NCI-H128 (cell line): ENCODE results near the gene AHSG.

Experiments used
- DNase-seq: peaks from one replicate; lab custom pipeline; 2025; ENCODE audit not compliant: unreplicated experiment; lab: John Stamatoyannopoulos, UW

AHSG gene

DNA sequence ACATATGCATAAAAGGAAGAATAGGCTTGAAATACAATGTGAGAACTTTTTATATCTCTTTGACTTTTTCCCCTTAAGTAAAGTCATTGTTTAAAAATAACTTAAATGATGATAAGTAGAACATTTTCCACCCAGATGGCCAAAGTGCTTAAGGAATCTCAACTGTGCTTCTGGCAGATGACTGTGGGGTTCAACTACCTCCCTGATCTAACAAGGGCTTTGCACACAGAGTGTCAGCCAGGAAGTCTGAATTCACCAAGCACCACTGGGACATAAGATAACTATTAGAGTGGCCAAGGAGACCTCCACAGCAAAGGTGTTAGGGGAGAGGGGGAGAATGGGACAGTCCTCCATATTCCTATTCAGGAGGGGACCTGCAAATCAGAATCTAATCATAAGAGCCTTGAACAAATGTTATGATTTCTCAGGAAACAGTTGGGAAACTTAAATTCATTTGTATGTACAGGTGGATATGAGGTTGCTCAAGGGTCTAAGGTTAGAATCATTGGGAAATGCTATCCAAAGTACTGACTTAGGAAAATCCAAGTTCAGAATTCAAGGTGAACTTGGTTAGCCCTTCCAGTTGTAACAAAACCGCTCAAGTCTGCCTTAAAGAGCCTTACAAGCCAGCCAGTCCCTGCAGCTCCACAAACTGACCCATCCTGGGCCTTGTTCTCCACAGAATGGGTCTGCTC, 27.1 kb downstream of the AHSG start, which contains the start of gene FETUB:
Gene FETUB, plus strand, starts transcription at position 622 of the 695 bp plus-strand sequence. Its CDS starts 62 bp downstream, at position 684.
- DNase-seq = no peak

GRCh38 chr3:186640473-186640818, 27.6 kb downstream of the AHSG start:
- DNase-seq = no peak

DNA sequence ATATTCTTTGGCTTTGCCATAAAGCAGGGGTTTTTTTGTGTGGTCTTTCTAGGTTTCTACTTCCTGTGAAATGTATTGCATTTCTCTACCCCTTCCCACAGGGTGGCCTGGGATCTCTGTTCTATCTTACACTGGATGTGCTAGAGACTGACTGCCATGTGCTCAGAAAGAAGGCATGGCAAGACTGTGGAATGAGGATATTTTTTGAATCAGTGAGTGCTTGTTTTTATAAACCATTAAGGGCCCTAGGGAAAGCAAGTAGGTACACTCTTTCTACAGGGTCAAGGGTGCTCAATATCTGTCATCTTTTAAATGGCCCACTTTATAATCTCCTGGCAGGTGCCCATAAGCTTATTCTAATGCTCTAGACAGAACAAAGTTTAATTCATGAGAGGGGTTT, 28.1 kb downstream of the AHSG start:
- no peak for DNase-seq

DNA sequence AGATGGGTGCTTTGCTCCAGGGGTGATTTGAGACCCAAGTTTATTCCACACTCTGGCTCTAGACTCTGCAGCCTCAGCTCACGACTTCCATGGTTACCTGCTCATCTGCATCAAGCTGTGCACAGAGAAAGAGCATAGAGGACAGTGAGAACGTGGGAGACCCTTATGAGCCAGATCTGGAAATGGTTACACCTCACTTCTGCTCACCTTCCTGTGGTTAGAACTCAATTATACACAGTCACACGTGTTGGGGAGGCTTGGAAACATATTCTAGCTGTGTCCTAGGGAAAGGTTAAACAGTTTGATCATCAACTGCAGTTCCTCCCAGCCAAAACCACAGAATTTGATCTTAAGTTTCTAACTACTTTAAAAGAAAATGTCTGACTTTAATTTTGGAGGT, 29.2 kb downstream of the AHSG start:
- no peak for DNase-seq

DNA sequence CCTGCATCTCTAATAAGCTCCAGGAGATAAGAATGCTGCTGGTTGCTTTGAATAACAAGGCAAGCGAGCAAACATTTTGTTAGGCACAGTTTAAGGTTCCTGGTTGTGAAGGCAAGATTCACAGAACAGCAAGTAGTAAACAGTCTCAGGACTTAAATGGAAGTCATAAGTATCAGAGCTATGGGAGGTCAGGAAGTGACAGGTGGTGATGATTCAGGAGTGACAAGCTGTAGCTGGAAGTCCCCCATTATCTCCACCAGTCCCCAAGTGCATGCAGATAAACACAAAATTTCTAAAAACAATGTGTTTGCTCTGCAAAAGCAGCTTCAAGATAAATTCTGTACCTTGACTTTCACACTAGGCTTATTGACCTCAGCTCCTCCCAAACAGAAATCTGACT, 30.6 kb downstream of the AHSG start:
- no peak for DNase-seq

- no peak for DNase-seq
Observed at GRCh38 chr3:186644683-186645082, 31.8 kb downstream of the AHSG start.

GRCh38 chr3:186646106-186646505, 33.2 kb downstream of the AHSG start:
- no peak for DNase-seq

- DNase-seq = no peak
Observed at GRCh38 chr3:186646841-186647240, 34.0 kb downstream of the AHSG start.

DNA sequence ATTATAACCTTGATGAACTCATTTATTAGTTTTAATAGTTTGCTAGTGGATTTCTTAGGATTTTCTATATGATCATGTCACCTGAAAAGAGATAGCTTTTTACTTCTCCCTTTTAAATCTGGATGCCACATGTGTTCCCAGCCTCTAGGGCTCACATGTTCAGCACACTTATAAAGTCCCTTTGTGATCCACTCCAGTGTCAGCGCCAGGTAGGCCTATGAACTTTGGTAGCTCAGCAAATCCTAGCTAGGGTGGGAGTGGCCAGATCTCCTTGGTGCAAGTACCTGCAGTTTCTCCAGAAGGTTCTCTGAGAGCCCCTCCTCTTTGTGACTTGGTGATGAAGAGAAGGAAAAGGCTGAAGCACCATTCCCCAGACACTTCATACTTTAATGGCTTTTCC, 36.0 kb downstream of the AHSG start:
- no peak for DNase-seq

GRCh38 chr3:186651678-186652215, 38.9 kb downstream of the AHSG start:
- no peak for DNase-seq

DNA sequence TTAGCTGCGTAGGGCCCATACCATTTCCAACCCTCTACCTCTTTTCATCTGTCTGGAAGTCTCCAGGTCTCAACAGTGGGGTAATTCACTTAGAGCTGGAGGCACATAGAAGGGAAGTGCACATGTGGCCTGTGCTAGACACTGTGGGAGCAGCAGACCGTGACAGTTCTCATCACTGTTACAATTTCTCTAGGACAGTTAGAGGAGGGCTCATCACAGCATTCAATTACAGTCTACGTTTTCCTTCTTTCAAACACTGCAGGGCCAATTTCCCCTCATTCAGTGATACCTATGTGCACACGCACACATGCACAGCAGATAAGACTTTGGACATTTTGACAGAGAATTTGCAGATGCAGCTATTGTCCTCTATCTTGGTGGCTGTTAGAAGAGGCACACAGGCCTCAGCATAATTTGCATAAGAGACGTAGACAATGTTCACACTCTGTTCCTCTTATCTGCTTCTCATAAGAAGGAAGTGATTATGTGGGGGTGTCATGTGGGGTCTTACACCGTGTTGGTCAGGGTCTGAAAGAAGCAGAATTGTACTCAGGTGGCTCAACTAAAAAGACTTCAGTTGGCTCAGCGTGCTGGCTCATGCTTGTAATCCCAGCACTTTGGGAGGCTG, 40.3 kb downstream of the AHSG start:
- DNase-seq = no peak

GRCh38 chr3:186653984-186654383, 41.1 kb downstream of the AHSG start:
- no peak for DNase-seq

- DNase-seq = no peak
Observed at GRCh38 chr3:186663361-186664118, 50.7 kb downstream of the AHSG start.

- DNase-seq = no peak
Observed at GRCh38 chr3:186664119-186664495, 51.2 kb downstream of the AHSG start.

- no peak for DNase-seq
Observed at GRCh38 chr3:186664506-186664905, 51.6 kb downstream of the AHSG start.

GRCh38 chr3:186665625-186666188, 52.8 kb downstream of the AHSG start, which contains the start of gene HRG:
Gene HRG (plus strand): TSS chr3:186666014. CDS start chr3:186666032, 18 bp downstream.
- DNase-seq = no peak

- DNase-seq = no peak
Observed at GRCh38 chr3:186668426-186668825, 55.6 kb downstream of the AHSG start.

- DNase-seq = no peak
Observed at GRCh38 chr3:186669378-186670084, 56.7 kb downstream of the AHSG start.

DNA sequence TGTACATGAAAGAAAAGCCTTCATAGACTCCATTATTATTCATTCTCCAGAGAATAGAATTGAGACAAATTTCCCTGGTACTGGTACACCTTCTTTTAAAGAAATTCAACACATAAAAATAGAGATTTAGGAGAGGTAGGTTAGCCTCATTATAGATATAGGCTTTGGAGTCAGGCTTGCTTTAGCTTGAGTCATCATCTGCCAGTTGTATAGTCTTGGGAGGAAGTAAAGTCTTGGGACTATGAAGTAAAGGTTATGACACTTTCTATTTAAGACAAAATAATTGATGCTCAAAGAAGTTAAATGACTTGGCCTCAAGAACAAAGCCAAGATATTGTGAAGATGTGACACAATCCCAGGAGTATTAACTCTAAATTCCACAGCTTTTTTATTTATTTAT, 57.3 kb downstream of the AHSG start:
- DNase-seq = no peak
